Measurements from ENCODE around the gene LITAF.
"Not testable (repeated sequence)": the region's sequence is repeated elsewhere in the genome, so short reads cannot be mapped to it uniquely, and the experiment has no call there.

Gene LITAF

GRCh38 chr16:11597235-11598095, 10.7 kb upstream of the LITAF start:
- DNase-seq (ENCODE audit: low read depth): no peak

- no peak for DNase-seq (ENCODE audit: low read depth)
Observed at GRCh38 chr16:11596572-11597226, 10.0 kb upstream of the LITAF start.

GRCh38 chr16:11593581-11593980, 6.9 kb upstream of the LITAF start:
- no peak for DNase-seq (ENCODE audit: low read depth)

GRCh38 chr16:11593076-11593475, 6.4 kb upstream of the LITAF start:
- not testable (repeated sequence) for DNase-seq (ENCODE audit: low read depth)

GRCh38 chr16:11591630-11592029, 4.9 kb upstream of the LITAF start:
- not testable (repeated sequence) for DNase-seq (ENCODE audit: low read depth)

- DNase-seq (ENCODE audit: low read depth): no peak
Observed at GRCh38 chr16:11589198-11589550, 2.5 kb upstream of the LITAF start.

GRCh38 chr16:11588321-11589197, 1.8 kb upstream of the LITAF start:
- no peak for DNase-seq (ENCODE audit: low read depth)

- DNase-seq (ENCODE audit: low read depth): no peak
Observed at GRCh38 chr16:11587643-11588247, 1.0 kb upstream of the LITAF start.

GRCh38 chr16:11586378-11586855, 302 bp downstream of the LITAF start:
- DNase-seq (ENCODE audit: low read depth): no peak

GRCh38 chr16:11585460-11586377, 1.0 kb downstream of the LITAF start:
- no peak for DNase-seq (ENCODE audit: low read depth)

- no peak for DNase-seq (ENCODE audit: low read depth)
Observed at GRCh38 chr16:11583889-11584565, 2.7 kb downstream of the LITAF start.

- no peak for DNase-seq (ENCODE audit: low read depth)
Observed at GRCh38 chr16:11583166-11583565, 3.6 kb downstream of the LITAF start.

- no peak for DNase-seq (ENCODE audit: low read depth)
Observed at GRCh38 chr16:11582157-11582814, 4.4 kb downstream of the LITAF start.

- DNase-seq (ENCODE audit: low read depth): no peak
Observed at GRCh38 chr16:11581678-11582077, 5.0 kb downstream of the LITAF start.

- DNase-seq (ENCODE audit: low read depth): no peak
Observed at GRCh38 chr16:11580451-11581086, 6.2 kb downstream of the LITAF start.

- not testable (repeated sequence) for DNase-seq (ENCODE audit: low read depth)
Observed at GRCh38 chr16:11577290-11577660, 9.4 kb downstream of the LITAF start.

GRCh38 chr16:11576427-11577289, 10.1 kb downstream of the LITAF start:
- no peak for DNase-seq (ENCODE audit: low read depth)

GRCh38 chr16:11575223-11575589, 11.5 kb downstream of the LITAF start:
- no peak for DNase-seq (ENCODE audit: low read depth)
